Motor neuron (in vitro differentiated cells): ENCODE results near the gene FNDC3A. TPM values are rescaled to one million over a fixed set of nuclear protein-coding genes. Genes with fewer than 3 reads are reported as not detected.

Source experiments
- ATAC-seq, 8 experiments: fragments of 200-7000 bp; cut with Tn5 transposase; replicated peaks in 6 of 8; 2 replicates each; pipeline ENCODE4 v1.8.0; 2021; ENCODE audit warnings: mild to moderate bottlenecking in 8 of 8, moderate library complexity in 8 of 8
- H3K27ac ChIP-seq, 2 donors: fragments of 250-450 bp; sonication (Bioruptor Pico); 2 replicates each; pipeline ENCODE4 v1.9.0; 2021; ENCODE audit warnings: antibody characterized with exemption in 2 of 2, mild to moderate bottlenecking in 2 of 2, moderate library complexity in 1 of 2
- H3K4me1 ChIP-seq, 2 donors: fragments of 250-450 bp; sonication (Bioruptor Pico); replicated peaks in 1 of 2; 2 replicates each; pipeline ENCODE4 v1.6.1; 2021; ENCODE audit warnings: antibody characterized with exemption in 2 of 2, mild to moderate bottlenecking in 2 of 2, moderate library complexity in 1 of 2
- H3K4me3 ChIP-seq, 5 donors: fragments of 250-450 bp; sonication (Bioruptor Pico); 2 replicates each; pipeline ENCODE4 v1.9.0; 2021; ENCODE audit warnings: antibody characterized with exemption in 5 of 5, mild to moderate bottlenecking in 5 of 5, moderate library complexity in 4 of 5
- WGBS, 10 experiments: fragments of 450-650 bp; shearing (Covaris generic); methylation state at CpG; one replicate each; pipeline ENCODE4 v1.0.0; 2022; 5-methylcytosine and 5-hydroxymethylcytosine counted together
- in situ Hi-C, 9 experiments: fragments of 400-800 bp; cut with MboI; loops; one replicate each; pipeline ENCODE4 v1.15.0; 2021; ENCODE audit warnings: low sequenced_read_pairs in 9 of 9, low pct_unique_long_range_greater_than_20kb in 2 of 9; ENCODE audit not compliant: unreplicated experiment in 9 of 9
- total RNA-seq, 8 experiments: library from RNA; unstranded; fragments of 300-600 nt; gene quantifications; 2 replicates each; pipeline versions ENCODE4 v1.2.3 to v1.2.4, GENCODE V29; 2022

FNDC3A gene
- total RNA-seq, 8 experiments from 2014 or later, result 41.0 to 83.4 (median 49.5) TPM

DNA sequence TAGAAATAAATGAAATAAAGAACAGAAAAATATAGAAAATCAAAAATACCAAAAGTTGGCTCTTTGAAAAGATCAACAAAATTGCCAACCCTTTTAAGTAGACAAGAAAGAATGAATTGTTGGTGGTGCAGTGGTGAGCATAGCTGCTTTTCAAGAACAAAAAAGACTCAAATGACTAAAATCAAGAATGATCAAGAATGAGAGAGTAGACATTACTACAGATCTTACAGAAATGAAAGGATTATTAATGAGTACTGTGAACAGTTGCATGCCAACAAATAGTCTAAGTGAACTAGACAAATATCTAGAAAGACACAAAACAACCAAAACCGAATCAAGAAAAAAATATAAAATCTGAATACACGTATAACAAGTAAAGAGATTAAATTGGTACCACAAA, 53.9 kb downstream of the FNDC3A start:
- 80 to 100% (median 92%) methylated on average over 1 to 2 of the region's 2 CpGs for WGBS, 10 experiments
- in situ Hi-C loops, result no loop called here
- H3K27ac ChIP-seq, result no peak overlapping the region
- no peak overlapping the region for H3K4me3 ChIP-seq
- ATAC-seq, result no peak
- H3K4me1 ChIP-seq, result no peaks in the 10 kb centered on the region

DNA sequence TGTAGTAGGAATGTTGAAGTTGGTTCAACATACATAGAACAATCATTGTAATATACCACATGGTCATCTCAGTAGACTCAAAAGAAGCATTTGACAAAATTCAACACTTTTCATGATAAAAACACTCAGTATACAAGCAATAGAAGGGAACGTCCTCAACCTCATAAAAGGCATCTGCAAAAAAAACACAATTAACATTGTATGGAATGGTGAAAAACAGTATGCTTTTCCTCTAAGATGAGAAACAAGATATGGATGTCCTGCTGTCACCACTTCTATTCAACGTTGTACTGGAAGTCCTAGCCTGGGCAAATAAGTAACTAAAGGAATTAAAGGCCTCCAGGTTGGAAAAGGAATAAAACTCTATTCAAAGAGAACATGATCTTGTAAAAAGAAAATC, 54.5 kb downstream of the FNDC3A start:
- 0 to 88% (median 74%) methylated on average over 1 to 2 of the region's 2 CpGs for WGBS, 10 experiments
- ATAC-seq, result peak in 3 of 8 experiments; percentile 58 to 90 (median 82)
- Histone ChIP-seq H3K4me1 (no peaks in the 10 kb centered on the region), H3K27ac (no peak overlapping the region), H3K4me3 (no peak overlapping the region)
- in situ Hi-C loops, result no loop called here

DNA sequence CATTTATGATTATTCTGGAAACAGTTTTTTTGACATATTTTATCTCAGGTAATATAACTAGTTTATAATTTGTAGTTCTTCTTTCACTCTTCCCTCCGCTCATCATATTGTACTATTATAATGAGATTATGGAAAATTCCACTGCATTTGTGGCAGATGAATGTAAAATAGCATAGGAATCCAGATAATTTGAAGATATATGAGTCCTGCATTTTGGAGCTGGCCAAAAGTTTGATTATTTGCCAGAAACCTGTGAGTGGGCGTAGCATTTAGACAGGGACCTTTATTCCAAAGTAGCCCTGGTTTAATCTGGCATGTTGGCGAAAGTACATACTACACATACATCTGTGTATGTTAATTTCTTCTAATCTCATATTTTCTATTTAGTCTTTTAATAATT, 65.2 kb downstream of the FNDC3A start:
- no peak for ATAC-seq
- H3K27ac ChIP-seq, result no peak overlapping the region
- in situ Hi-C loops, result no loop called here
- no peaks in the 10 kb centered on the region for H3K4me1 ChIP-seq
- H3K4me3 ChIP-seq, result no peak overlapping the region
- 86 to 100% (median 100%) methylated on average over 1 to 3 of the region's 3 CpGs for WGBS, 10 experiments

DNA sequence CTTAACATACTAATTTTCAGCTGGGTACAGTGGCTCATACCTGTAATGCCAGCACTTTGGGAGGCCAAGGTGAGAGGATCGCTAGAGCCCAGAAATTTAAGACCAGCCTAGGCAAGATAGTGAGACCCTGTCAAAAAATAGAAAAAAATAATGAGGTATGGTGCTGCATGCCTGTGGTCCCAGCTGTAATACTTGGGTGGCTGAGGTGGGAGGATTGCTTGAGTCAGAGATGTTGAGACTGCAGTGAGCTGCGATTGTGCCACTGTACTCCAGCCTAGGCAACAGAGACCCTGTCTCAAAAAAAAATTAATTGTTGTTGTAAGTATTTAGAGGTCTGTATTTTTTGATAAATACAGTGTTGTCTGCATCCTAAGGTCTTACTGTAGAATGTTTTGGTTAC, 66.8 kb downstream of the FNDC3A start:
- Histone ChIP-seq H3K27ac (no peak overlapping the region), H3K4me3 (no peak overlapping the region), H3K4me1 (no peaks in the 10 kb centered on the region)
- in situ Hi-C loops, result no loop called here
- WGBS, 10 experiments, result 80 to 100% (median 100%) methylated on average over 1 to 2 of the region's 2 CpGs; no CpG with 5 or more reads in 2 of the 10 experiments
- ATAC-seq, result no peak

DNA sequence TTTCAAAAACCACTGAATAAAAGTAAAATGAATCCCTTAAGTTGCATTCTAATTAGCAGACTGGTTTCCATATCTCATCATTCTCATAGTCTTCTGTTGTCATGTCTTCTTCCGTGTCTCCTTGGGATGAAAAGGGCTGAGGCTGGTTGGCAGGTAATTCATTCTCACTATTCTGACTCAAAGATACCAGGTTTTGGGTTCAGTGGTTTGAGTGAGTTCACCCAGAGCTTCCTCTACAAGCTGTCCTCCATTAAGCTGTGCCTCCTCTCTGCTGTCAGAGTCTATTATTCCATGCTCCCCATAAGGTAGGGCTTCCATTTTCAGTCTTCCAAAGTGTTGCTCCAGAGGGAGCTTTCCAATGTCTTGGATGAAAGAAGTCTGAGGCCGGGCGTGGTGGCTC, 68.3 kb downstream of the FNDC3A start:
- WGBS, 10 experiments, result 63 to 100% (median 89%) methylated on average over 1 to 3 of the region's 3 CpGs; no CpG with 5 or more reads in 3 of the 10 experiments
- in situ Hi-C loops, result no loop called here
- no peak overlapping the region for H3K27ac ChIP-seq
- ATAC-seq, result no peak
- H3K4me3 ChIP-seq, result no peak overlapping the region
- no peaks in the 10 kb centered on the region for H3K4me1 ChIP-seq

DNA sequence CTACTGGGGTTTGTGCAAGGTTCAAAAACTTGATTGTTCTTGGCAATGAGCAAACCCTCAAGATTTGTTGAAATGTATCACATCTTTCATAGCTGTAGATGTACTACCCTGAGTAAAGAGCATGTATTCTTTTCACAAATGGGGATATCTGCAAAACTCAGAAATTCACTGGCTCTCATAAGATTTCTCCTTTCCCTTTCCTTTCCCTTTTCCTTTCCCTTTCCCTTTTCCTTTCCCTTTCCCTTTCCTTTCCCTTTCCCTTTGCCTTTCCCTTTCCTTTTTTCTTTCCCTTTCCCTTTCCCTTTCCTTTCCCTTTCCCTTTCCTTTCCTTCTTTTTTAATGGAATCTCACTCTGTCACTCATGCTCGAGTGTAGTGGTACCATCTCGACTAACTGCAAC, 69.1 kb downstream of the FNDC3A start:
- H3K4me1 ChIP-seq, result no peaks in the 10 kb centered on the region
- no peak overlapping the region for H3K27ac ChIP-seq
- H3K4me3 ChIP-seq, result no peak overlapping the region
- 80 to 100% (median 88%) methylated on average over 2 of the region's 2 CpGs; no CpG with 5 or more reads in 4 of the 10 experiments for WGBS, 10 experiments
- no peak for ATAC-seq
- in situ Hi-C loops, result no loop called here

DNA sequence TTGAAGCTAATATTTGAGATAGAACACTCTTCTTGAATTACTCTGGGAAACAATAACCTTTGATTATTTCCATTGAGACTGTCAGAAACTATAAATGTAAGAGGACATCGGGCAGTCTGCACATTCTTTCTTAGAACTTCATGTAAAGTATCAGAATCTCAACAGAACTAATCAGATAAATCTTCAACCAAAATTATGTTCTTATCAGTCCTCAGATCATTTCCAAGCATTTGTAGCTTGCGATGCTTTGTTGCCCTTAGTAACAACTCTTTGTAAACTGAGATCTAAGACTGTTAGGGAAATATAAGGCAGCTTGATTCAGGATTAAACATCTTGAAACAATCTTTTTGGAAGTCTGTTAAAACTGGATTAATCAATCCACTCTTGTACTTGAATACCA, 70.3 kb downstream of the FNDC3A start:
- no peak for ATAC-seq
- Histone ChIP-seq H3K4me3 (no peak overlapping the region), H3K27ac (no peak overlapping the region), H3K4me1 (no peaks in the 10 kb centered on the region)
- WGBS, 10 experiments, result 0 to 100% (median 94%) methylated on average over 1 to 2 of the region's 2 CpGs
- in situ Hi-C loops, result no loop called here

DNA sequence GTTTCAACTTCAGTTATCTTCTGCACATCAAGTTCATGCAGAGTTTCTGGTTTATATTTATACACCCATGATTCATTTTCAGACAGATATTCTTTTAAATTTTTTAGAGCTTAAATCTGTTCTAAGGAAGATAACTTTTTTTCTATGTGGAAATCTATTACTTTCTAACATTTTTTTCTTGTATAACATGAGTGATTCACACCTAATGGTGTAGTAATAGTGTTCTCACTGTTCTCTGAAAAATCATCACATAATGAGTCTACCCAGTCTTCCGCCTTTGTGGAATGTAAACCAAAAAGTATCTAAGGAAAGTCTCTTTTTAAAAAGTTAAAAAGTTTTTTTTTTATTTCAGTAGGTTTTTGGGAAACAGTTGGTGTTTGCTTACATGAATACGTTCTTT, 70.8 kb downstream of the FNDC3A start:
- Histone ChIP-seq H3K4me1 (no peaks in the 10 kb centered on the region), H3K27ac (no peak overlapping the region), H3K4me3 (no peak overlapping the region)
- in situ Hi-C loops, result no loop called here
- 67 to 100% (median 93%) methylated on average over 1 to 2 of the region's 2 CpGs; no CpG with 5 or more reads in 1 of the 10 experiments for WGBS, 10 experiments
- no peak for ATAC-seq

DNA sequence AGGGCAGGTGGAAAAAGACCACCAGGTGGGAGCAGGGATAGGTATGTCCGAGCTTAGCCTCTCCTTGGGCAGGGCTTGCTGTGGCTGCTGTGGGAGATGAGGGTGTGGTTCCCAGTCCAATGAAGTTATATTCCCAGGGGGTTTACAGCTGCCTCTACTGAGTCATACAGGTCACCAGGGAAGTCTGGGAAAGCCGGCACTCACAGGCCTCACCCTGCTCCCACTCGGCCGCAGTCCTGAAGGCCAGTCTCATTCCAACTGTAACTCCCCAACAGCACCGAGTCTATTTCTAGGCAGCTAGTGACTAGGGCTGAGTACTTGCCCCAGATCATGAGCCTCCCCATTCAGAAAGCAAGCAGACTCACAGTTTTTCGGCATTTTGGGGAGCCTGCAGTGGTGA, 77.1 kb downstream of the FNDC3A start:
- no peak overlapping the region for H3K4me3 ChIP-seq
- no peaks in the 10 kb centered on the region for H3K4me1 ChIP-seq
- peak in 3 of 8 experiments; percentile 19 to 93 (median 36) for ATAC-seq
- WGBS, 10 experiments, result 80 to 88% methylated on average over 1 to 3 of the region's 6 CpGs; no CpG with 5 or more reads in 8 of the 10 experiments
- no peak overlapping the region for H3K27ac ChIP-seq
- in situ Hi-C loops, result no loop called here

DNA sequence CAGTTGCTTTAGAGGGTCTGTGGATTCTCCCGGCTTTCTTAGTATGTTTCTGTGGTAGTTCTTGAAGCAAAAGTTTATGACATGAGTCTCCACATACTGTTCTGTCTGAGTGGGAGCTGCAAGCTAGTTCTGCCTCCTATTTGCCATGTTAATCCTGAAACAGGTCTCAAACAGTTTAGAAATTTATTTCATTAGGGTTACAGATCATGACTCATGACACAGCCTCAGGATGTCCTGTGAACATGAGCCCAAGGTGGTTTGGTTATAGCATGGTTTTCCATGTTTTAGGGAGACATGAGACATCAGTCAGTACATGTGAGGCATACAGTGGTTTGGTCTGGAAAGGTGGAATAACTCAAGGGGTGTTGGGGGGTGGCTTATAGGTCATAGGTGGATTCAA, 77.5 kb downstream of the FNDC3A start:
- 83% methylated on average over 1 of the region's 1 CpG; no CpG with 5 or more reads in 9 of the 10 experiments for WGBS, 10 experiments

DNA sequence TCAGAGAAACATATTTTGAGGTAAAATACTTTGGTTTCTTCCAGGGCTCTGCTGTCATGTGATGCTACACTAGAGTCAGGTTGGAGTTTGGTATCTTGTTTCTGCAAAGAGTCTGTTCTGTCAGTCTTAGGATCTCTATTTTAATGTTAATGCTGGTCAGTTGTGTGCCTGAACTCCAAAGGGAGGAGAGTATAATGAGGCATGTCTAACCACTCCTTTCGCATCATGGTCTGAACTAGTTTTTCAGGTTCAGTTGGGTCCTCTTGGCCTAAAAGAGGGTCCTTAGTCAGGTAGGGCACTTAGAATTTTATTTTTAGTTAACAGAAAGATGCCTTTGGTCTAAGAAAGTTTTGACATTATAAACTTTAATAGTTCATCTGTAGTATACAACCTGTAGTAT, 78.2 kb downstream of the FNDC3A start:
- no peak for ATAC-seq
- 60 to 100% (median 100%) methylated on average over 1 of the region's 1 CpG; no CpG with 5 or more reads in 5 of the 10 experiments for WGBS, 10 experiments
- Histone ChIP-seq H3K27ac (no peak overlapping the region), H3K4me1 (no peaks in the 10 kb centered on the region), H3K4me3 (no peak overlapping the region)
- in situ Hi-C loops, result no loop called here

More for the DNA sequence above, 77.5 kb downstream of the FNDC3A start:
- no peak for ATAC-seq
- Histone ChIP-seq H3K27ac (no peak overlapping the region), H3K4me1 (no peaks in the 10 kb centered on the region), H3K4me3 (no peak overlapping the region)
- in situ Hi-C loops, result no loop called here

DNA sequence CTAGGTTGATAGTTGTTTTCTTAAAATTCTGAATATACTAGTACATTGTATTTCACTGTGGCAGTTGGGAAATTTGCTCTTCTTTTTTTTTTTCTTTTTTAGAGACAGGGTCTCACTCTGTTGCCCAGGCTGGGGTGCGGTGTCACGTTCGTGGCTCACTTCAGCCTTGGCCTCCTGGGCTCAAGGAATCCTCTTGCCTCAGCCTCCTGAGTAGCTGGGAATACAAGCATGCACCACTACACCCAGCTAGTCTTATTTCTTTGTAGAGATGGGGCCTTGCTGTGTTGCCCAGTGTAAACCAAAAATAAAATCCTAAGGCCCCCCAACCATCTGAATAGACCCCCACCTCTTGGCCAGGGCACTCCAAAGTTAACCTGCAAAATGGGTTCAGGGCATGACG, 79.3 kb downstream of the FNDC3A start:
- Histone ChIP-seq H3K4me1 (no peaks in the 10 kb centered on the region), H3K4me3 (no peak overlapping the region), H3K27ac (no peak overlapping the region)
- in situ Hi-C loops, result no loop called here
- WGBS, 10 experiments, result 59 to 100% (median 99%) methylated on average over 1 to 4 of the region's 4 CpGs
- no peak for ATAC-seq

DNA sequence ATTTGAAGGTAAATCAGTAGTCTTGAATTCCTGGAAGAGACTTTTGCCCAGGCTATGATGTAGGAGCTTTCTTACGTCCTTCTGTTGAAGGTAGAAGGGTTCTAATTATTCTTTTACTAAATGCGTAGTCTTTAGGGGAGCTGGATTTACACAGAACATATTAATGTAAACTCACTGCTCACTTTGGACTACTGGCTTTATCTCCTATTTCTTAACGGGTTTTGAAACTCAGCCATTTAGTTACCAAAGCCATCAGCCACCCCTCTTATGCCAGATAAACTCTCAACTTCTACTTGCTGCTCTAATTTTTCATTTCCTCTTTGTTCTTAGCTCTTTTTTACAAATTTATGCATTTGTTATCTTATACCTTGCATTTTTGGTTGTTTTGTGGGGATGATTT, 81.5 kb downstream of the FNDC3A start:
- in situ Hi-C loops, result no loop called here
- ATAC-seq, result no peak
- Histone ChIP-seq H3K4me3 (no peak overlapping the region), H3K27ac (no peak overlapping the region), H3K4me1 (no peaks in the 10 kb centered on the region)
- 56 to 100% (median 97%) methylated on average over 1 to 3 of the region's 3 CpGs; no CpG with 5 or more reads in 2 of the 10 experiments for WGBS, 10 experiments

DNA sequence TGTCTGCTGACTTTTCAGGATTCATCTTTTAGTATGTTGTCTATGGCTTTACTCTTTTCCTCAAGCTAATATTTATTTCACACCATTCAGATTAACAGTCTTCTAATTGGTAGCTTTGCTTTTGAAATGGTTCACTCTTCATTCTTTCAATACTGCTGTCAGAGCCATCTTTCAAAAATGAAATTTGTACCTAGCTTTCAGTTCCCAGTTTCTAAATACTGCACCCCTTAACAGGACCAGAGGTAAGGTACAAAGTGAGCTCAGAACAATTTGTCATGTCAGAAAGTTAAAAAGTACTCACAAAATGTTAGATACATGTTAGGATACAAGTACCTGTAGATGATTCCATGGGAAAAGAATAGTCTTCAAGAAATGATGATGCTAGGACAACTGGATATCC, 83.0 kb downstream of the FNDC3A start:
- in situ Hi-C loops, result no loop called here
- Histone ChIP-seq H3K4me3 (no peak overlapping the region), H3K4me1 (no peaks in the 10 kb centered on the region), H3K27ac (no peak overlapping the region)
- no peak for ATAC-seq
